ENCODE data around the gene DHRS11. TPM values are rescaled to one million over a fixed set of nuclear protein-coding genes. Genes with fewer than 3 reads are reported as not detected.

Gene DHRS11
- total RNA-seq, 4 donors from 2014 or later: 93.1 to 307 (median 214) TPM

- Histone ChIP-seq H3K27me3 (peaks cover 7% of the 10 kb centered on the region), H3K36me3 (no peaks in the 10 kb centered on the region), H3K9me3 (no peaks in the 10 kb centered on the region), H3K4me1 (peaks cover 0 to 6% (median 3%) of the 10 kb centered on the region in 4 donors), H3K27ac (no peak overlapping the region), H3K4me3 (no peak overlapping the region)
- WGBS, 2 donors (ENCODE audit: low coverage in 1 of 2): 79% methylated on average over 7 of the region's 7 CpGs; no CpG with 5 or more reads in 1 of the 2 donors
- DNase-seq: no peak
- TF ChIP-seq, protein P1, sequence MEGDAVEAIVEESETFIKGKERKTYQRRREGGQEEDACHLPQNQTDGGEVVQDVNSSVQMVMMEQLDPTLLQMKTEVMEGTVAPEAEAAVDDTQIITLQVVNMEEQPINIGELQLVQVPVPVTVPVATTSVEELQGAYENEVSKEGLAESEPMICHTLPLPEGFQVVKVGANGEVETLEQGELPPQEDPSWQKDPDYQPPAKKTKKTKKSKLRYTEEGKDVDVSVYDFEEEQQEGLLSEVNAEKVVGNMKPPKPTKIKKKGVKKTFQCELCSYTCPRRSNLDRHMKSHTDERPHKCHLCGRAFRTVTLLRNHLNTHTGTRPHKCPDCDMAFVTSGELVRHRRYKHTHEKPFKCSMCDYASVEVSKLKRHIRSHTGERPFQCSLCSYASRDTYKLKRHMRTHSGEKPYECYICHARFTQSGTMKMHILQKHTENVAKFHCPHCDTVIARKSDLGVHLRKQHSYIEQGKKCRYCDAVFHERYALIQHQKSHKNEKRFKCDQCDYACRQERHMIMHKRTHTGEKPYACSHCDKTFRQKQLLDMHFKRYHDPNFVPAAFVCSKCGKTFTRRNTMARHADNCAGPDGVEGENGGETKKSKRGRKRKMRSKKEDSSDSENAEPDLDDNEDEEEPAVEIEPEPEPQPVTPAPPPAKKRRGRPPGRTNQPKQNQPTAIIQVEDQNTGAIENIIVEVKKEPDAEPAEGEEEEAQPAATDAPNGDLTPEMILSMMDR (IDR thresholded peaks at IDR 0.05): no peak
- TF ChIP-seq POLR2AphosphoS5 (IDR thresholded peaks at IDR 0.05) (no peak), POLR2A (IDR thresholded peaks at IDR 0.05) (no peak), EP300 (IDR thresholded peaks at IDR 0.05; ENCODE audit: low read depth) (no peak)
- intact Hi-C loops (cut with DNase I; ENCODE audit: low total_unique reads): no loop called here
- in situ Hi-C loops (cut with MboI; ENCODE audit: low pct_ligation_motif_present in 1 of 4, low pct_unique_long_range_greater_than_20kb in 1 of 4, low sequenced_read_pairs in 3 of 4): loop anchor here in 2 of 4 donors (25.0 kb wide), 2 partner anchors 628 to 778 kb away; partner anchors contain the start of gene C17orf78 (in 2 of the 2)
These were observed 17.8 kb downstream of the DHRS11 start for GRCh38 chr17:36609498-36609862.

DNA sequence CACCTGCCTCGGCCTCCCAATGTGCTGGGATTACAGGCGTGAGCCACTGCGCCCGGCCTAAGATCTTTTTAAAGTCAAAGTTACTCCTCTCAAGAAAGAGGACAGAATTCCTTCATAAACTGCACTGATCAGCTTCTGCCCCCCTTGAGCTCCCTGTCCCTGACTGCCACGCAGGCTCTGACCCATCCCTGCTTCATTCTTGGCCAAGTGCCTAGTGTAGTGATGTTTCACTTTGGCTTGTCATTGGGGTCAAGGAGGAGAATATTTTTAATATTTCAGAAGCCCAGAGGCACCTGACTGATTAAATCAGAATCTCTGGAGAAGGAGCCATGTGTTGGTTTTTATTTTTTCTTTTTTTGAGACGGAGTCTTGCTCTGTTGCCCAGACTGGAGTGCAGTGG, 18.8 kb downstream of the DHRS11 start:
- WGBS, 2 donors (ENCODE audit: low coverage in 1 of 2): 90% methylated on average over 6 of the region's 6 CpGs; no CpG with 5 or more reads in 1 of the 2 donors
- intact Hi-C loops (cut with DNase I; ENCODE audit: low total_unique reads): no loop called here
- in situ Hi-C loops (cut with MboI; ENCODE audit: low pct_ligation_motif_present in 1 of 4, low pct_unique_long_range_greater_than_20kb in 1 of 4, low sequenced_read_pairs in 3 of 4): loop anchor here in 2 of 4 donors (10.0 to 25.0 kb wide), 3 partner anchors 444 to 777 kb away; partner anchors contain the start of gene C17orf78 (in 2 of the 2)

GRCh38 chr17:36611345-36612072, 19.8 kb downstream of the DHRS11 start:
- H3K36me3 ChIP-seq: no peaks in the 10 kb centered on the region
- in situ Hi-C loops (cut with MboI; ENCODE audit: low pct_ligation_motif_present in 1 of 4, low pct_unique_long_range_greater_than_20kb in 1 of 4, low sequenced_read_pairs in 3 of 4): loop anchor here in 2 of 4 donors (10.0 to 25.0 kb wide), 3 partner anchors 443 to 776 kb away; partner anchors contain the start of gene C17orf78 (in 2 of the 2)
- TF ChIP-seq EP300 (IDR thresholded peaks at IDR 0.05; ENCODE audit: low read depth) (no peak), POLR2AphosphoS5 (IDR thresholded peaks at IDR 0.05) (no peak), POLR2A (IDR thresholded peaks at IDR 0.05) (no peak)
- TF ChIP-seq, protein P1 (IDR thresholded peaks at IDR 0.05): no peak
- 65 to 85% methylated on average over 5 to 8 of the region's 9 CpGs for WGBS, 2 donors (ENCODE audit: low coverage in 1 of 2)
- peaks cover 0 to 6% (median 3%) of the 10 kb centered on the region in 4 donors for H3K4me1 ChIP-seq
- no peaks in the 10 kb centered on the region for H3K9me3 ChIP-seq
- intact Hi-C loops (cut with DNase I; ENCODE audit: low total_unique reads): no loop called here
- peaks cover 11% of the 10 kb centered on the region for H3K27me3 ChIP-seq
- no peak overlapping the region for H3K27ac ChIP-seq
- no peak overlapping the region for H3K4me3 ChIP-seq
- no peak for DNase-seq

More for the DNA sequence above, 18.8 kb downstream of the DHRS11 start:
- no peak for DNase-seq
- no peaks in the 10 kb centered on the region for H3K36me3 ChIP-seq
- H3K9me3 ChIP-seq: no peaks in the 10 kb centered on the region
- peaks cover 0 to 6% (median 3%) of the 10 kb centered on the region in 4 donors for H3K4me1 ChIP-seq
- H3K27ac ChIP-seq: no peak overlapping the region
- H3K4me3 ChIP-seq: no peak overlapping the region
- TF ChIP-seq, protein P1 (IDR thresholded peaks at IDR 0.05): no peak
- TF ChIP-seq POLR2A (IDR thresholded peaks at IDR 0.05): no peak
- TF ChIP-seq POLR2AphosphoS5 (IDR thresholded peaks at IDR 0.05): no peak
- no peak for TF ChIP-seq EP300 (IDR thresholded peaks at IDR 0.05; ENCODE audit: low read depth)
- peaks cover 11% of the 10 kb centered on the region for H3K27me3 ChIP-seq

GRCh38 chr17:36612323-36612722, 20.6 kb downstream of the DHRS11 start:
- in situ Hi-C loops (cut with MboI; ENCODE audit: low pct_ligation_motif_present in 1 of 4, low pct_unique_long_range_greater_than_20kb in 1 of 4, low sequenced_read_pairs in 3 of 4): loop anchor here in 2 of 4 donors (10.0 to 25.0 kb wide), 3 partner anchors 442 to 775 kb away; partner anchors contain the start of gene C17orf78 (in 2 of the 2)
- H3K27me3 ChIP-seq: peaks cover 19% of the 10 kb centered on the region
- intact Hi-C loops (cut with DNase I; ENCODE audit: low total_unique reads): no loop called here
- H3K4me1 ChIP-seq: peaks cover 0 to 6% (median 3%) of the 10 kb centered on the region in 4 donors
- no peak overlapping the region for H3K4me3 ChIP-seq
- 76% methylated on average over 3 of the region's 3 CpGs; no CpG with 5 or more reads in 1 of the 2 donors for WGBS, 2 donors (ENCODE audit: low coverage in 1 of 2)
- H3K27ac ChIP-seq: no peak overlapping the region
- TF ChIP-seq POLR2A (IDR thresholded peaks at IDR 0.05) (no peak), EP300 (IDR thresholded peaks at IDR 0.05; ENCODE audit: low read depth) (no peak), POLR2AphosphoS5 (IDR thresholded peaks at IDR 0.05) (no peak)
- TF ChIP-seq, protein P1 (IDR thresholded peaks at IDR 0.05): no peak
- no peak for DNase-seq
- no peaks in the 10 kb centered on the region for H3K9me3 ChIP-seq
- no peaks in the 10 kb centered on the region for H3K36me3 ChIP-seq
